NCI-H1092 (cell line): Measurements from ENCODE around the gene CTNNA2.

Experiments used
- DNase-seq: peaks from one replicate; lab custom pipeline; 2025; lab: John Stamatoyannopoulos, UW

Gene CTNNA2

DNA sequence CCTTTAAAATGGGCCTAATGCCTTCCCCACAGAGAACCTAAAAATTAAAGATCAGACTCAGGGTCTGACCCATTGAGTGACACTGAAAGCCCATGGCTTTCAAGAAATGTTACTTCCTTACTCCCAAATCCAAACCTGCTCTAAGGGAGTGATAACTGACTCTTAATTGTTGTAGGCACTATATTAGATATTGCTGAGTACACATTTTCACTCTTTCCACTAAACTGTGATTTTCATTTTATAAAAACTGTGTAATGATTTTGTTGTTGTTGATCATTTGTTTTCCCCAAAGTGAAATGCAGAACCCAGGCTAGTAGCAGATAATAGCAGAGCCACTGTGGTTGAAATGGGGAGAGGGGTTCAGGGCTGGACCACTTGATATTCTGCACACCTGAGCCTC, 704.6 kb downstream of the CTNNA2 start:
- no peak for DNase-seq

DNA sequence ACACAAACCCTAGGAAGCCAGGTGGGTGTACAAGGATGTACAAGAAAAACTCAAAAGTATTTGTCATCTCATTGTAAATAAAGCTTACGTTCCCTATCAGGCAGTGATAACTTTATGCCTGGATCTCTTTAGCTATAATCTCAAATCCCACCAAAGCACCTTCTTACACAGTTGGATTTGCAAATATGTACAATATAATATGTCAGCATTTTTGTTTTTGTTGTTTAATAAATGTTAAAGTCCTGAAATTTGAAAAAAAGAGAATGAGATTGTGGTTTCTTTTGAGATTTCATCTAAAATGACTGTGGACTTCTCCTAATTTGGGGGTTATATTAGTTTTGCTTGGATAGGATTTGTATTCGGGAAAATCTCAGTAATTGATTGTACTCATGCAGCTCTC, 709.8 kb downstream of the CTNNA2 start:
- no peak for DNase-seq

DNA sequence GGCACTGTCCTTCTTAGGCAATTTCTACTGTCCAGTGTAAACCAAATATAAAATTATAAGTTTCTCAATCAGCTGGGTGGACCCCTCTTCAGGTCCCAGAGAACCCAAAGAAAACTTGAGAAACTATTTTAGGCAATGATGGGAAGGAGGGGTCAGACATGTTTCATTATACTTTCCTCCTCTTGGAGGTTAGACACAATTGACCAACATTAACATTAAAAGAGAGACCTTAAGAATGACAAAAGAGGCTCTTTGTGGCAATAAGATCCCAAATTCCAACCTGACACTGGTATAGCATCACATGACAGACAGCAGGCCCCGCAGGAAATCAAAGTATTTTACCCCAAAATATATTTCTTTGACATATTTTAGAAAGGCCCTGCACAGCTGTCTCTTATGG, 718.6 kb downstream of the CTNNA2 start:
- DNase-seq, result no peak

DNA sequence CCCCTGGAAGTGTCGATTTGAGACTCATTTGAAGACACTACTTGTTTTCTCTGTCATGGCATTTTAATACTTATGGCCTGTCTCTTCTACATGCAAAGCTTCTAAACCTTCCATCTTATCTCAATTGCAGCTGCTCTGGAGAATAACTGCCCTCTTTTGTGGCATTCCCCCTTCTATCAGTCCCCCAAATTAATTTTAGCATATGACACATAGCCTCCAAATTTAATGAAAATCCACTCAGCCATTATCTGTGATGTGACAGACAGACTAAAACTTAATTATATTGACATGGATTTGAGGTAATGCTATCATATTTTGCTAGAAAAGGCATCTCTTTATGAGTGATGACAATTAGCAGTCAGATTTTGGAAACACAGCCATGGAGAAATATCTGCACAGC, 720.5 kb downstream of the CTNNA2 start:
- no peak for DNase-seq

DNA sequence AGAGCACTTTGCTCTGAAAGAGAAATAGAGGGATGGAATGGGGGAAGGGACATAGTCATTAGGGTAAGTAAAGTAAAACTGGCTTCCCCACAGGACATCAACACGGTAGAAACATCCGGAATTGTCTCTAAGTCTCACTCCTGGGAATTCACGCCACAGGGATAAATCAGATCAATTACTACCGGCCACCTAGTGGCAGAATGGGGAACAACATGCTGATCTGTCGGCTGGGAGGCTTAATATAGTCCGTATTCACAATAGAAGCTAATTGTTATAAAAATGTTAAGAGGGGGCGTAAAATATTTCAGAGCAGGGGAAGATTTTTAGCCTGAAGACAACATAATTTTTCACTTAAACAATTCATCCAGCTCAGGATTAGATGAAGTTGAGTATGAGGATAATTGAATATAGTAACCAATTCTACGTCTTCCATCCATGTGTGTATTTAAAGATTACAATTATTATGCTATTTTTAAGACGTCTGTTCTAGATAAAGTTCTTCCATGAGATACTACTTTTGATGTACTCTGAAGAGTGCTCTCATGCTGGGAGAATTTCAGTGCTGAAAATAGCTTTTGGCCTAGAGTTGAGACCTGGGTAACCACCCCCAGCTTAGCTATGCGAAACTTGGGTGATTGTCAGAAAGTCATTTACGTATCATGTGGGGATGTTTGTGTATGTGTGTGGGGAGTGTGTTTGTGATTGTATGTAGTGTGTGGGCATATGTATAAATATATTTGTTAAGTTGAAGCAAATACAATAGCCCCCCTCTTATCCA, 726.0 kb downstream of the CTNNA2 start:
- DNase-seq, result no peak

DNA sequence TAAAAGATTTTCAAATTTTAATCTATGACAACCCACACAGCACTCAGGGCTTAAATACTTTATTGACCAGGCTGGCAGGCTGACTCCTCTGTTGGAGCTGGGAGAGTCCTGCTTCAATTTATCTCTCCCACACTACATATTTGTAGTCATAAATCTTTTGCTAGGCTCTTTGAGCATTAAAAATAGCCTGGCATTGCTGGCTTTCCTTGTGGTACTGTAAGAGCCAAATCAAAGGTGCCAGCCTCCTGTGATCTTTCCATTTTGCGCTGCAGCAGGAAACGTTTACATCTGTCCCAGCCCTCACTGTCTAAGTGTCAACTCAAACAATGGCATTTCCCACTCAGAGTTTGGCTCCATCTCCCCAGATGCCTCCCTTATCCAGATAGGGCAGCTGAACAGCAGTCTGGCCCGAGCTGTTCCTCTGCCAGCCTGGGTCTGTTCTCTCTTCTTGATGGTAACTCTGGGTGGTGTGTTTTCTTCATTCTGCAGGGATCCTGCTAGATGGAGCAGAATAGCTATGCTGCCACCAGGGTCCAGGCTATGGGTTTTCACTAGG, 729.6 kb downstream of the CTNNA2 start:
- DNase-seq, result no peak

DNA sequence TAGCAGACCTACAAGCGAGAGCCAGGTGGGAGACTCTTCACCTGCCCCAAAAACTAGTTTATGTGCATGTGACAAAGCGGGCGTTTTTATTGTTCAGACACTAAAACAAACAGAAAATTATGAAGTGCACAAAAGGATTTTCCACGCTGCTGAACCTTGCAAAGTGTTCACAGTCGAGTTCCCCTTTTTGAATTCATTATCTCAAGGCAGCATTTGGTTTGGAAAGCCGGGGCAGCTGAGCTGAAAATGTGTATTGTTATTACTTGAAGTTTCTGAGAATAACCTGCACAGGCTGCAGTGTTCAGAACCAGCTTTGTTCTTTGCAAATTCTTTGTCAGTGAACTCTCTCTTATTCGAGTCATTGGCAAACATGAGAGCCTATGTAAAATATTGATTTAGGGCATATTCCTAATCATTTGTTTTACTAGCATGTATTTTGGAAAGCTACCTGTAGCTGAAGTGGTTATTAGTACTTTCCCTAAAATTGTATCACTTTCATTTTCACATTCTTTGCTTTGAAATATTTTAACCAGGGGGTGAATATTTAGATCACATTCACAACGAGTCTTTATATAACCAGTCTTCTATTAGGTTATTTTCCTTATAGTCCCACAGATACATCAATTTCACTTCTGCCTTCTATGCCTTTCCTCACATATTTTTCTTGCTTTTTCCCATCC, 732.2 kb downstream of the CTNNA2 start:
- DNase-seq, result no peak

DNA sequence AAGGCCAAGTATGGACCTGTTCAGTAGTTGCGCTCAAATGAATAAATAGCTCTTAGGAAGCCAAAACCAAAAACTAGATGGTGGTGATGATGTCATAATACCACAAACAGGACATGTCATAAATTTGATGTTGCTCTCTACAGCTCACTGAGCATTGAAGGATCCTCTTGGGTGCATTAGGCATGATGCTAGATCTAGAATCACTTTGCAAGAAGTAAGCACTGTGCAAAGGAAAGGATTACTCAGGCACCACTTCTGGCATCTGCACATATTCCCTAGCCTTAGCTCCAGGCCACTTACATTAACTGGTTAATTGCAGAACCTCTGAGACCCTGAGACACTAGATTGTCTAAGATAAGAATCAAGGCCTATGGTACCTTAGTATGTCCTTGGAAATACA, 733.7 kb downstream of the CTNNA2 start:
- no peak for DNase-seq

DNA sequence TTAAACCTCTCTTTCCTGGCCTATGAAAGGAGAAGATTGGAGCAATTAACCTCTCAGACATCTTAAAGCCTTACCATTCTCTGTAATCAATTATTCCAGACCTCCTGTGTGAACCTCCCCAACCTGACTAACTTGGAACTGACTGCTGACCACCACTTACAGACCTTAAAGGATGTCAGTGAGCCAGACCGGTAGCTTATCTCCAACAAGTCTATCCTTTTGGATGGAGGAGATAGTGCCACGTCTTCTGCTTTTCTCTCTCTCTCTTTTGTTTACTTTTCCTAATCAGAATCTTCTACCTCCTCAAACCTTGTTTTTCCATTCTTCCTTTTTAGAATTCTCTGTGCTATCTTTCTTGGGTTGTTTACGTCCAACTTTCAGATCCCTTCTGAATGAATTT, 734.5 kb downstream of the CTNNA2 start:
- DNase-seq, result no peak

DNA sequence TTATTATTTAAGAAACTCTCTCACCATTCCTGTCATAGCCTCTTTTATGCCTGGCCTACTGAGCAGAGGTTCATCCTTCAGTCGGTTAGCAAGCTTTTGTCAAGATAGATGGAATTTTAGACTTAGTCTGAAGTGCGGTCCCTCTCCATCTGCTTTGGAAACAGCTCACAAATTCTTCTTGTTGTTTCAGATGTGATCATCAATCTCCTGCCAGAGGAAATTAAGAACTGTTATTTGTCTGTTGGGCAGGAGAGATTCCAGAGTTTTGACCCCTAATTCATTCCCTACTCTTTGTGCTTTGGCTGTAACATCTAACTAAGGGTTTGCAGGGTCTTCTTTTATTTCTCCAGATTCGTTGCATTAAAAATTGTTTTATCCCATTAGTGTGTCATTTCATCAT, 735.3 kb downstream of the CTNNA2 start:
- no peak for DNase-seq

DNA sequence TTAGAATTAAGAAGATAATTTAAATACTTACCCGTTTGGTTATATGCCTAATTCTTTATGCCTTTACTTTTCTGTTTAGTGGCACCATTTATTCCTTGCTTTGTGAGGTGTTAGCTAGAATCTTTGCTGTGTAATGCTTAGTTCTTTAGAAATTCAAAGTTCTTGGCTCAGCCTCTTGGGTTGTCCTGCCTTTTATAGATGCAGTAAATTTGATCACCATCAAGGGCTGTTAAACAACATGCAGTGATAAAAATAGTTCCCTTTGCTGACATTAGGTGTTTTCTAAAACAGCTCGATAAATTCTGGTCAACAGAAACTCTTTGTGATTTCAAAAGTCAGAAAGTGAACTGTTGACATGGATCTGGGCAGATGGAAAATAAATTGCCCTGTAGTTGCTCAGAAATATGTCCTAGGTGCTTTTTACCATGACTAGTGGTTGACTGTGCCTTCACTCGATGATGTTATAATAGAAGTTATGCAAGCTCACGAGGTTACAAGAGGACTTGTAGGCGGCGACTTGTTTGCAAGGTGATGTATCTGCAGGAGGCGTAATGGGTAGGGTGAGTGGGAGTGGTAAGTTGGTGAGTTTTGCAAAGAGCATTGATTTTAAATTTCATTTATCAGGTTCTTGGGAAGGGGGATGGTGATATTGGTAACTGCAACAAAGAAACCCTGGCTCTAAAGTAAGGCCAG, 739.6 kb downstream of the CTNNA2 start:
- no peak for DNase-seq

DNA sequence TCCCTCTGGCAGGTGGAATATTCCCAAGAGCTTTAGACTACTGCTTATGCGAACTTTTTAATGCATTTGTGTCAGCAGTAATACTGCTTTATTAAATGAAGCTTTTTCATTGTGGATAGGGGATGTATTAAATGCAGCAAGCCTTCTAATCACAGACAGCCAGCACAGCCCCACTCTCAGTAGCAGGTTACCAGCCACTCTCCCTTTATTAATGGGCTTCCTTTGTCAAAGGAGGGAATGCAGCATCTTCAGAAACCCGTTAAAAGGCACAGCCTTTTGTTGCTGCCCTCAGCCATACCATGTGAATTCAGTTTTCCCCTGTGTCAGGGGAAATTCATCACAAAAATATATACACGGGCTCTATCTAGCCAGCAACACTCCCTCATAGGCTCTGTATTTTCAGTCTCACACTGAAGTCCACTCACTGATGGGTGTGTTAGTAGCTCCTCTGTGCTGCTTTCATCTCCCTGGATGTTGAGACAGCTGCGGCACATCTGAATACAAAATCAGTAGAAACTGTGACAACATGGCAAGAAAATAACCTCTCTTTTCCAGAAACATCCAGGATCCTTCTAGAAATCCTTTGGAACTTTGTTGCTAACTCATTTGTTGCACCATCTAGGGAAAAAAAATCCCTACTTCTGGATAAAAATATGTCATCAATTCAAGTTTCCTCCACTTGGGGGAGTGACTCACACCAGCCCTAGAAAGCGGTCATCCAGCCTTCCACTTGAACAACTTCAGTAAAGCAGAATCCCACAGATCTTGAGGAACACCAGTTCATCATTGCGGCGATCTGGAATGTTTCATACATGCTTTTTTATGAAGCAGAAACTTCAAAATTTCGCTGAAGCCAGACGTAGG, 743.3 kb downstream of the CTNNA2 start:
- no peak for DNase-seq

DNA sequence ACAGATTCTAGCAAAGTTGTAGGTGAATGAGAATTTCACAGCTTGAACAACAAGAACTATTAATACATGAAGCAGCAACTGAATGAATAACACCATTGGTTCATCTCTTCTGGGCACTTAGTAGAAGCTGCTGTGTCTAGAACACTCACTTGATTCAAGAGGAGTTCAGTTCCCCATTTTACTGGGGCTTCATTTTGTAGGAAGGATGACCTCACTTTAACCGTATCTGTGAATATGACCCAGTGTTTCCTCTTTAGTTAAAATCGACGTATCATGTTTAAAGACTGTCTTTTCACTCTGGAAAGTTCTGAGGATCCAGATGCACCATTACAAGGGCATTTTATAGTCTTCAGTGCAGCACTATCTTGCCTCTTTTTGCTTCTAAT, 743.9 kb downstream of the CTNNA2 start:
- no peak for DNase-seq

DNA sequence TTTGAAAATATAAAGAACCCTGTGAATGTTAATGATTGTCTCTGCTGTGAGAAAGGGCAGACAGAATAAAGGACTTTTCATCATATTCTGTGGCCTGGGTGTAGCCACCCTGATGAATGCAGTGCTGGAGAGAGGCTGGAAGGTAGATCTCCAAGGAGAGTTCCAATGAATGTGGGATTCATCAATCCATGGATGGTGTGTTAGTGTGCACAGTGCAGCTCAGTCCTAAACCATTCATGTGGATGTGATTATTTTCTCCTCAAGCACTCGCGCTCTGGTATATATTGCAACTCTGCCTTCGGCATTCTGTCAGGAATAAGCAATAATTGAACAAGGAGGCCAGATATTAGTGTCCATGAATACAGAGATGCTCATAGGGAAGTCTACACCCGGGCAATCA, 744.6 kb downstream of the CTNNA2 start:
- DNase-seq, result no peak

DNA sequence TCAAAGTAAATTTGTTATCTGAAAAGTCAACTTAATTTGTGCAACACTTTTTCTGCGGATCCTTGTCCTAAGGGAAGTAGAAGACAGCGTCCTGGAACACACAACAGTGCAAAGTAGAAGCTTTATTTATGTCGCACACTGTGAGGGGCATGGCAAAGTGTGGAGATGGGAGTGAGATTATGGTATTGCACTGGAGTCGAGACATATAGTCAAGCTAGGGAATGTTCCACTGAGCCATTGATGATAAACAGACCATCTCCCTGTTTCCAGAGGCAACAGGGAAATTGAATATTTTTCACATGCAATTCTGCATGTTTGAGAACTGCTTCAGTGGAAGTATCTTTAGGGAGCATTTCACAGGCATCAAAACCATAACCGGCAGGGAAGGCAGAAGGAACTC, 745.5 kb downstream of the CTNNA2 start:
- DNase-seq, result no peak

DNA sequence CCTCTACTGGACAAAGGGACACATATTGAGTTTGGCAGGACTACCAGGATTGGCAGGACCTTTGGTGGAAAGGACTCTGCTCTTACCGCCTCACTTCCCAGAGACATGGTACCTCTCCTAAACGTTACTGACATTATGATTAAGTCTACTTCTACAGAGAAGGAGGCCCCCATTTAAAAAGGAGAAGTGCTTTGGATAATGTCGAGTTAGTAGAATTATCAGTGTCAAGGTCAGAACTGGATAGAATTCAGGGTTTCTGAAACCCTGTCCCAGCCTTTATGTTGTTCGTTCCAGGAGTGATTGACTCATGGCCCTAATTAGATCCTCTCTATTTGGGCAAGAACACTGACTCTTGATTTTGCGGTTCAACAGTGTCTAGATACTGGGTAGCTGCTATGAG, 745.9 kb downstream of the CTNNA2 start:
- no peak for DNase-seq

DNA sequence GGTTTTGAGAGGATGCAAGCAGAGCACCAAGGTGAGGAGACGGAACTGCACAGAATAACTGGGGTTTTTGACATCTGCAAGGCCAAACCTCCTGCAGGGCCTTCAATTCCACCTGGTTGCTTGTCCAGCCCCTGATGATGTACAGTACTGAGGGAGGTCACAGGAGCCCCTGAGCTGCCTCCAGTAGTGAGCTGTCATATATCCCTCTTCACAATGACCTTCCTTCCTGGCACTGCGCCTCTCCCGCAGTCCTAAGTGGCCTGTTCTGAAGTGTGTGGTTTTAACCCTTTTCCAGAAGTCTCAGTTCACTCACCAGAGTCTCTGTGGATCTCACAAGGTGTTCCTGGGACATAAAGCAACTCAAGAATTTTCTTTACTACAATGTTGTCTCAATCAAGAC, 746.4 kb downstream of the CTNNA2 start:
- no peak for DNase-seq

DNA sequence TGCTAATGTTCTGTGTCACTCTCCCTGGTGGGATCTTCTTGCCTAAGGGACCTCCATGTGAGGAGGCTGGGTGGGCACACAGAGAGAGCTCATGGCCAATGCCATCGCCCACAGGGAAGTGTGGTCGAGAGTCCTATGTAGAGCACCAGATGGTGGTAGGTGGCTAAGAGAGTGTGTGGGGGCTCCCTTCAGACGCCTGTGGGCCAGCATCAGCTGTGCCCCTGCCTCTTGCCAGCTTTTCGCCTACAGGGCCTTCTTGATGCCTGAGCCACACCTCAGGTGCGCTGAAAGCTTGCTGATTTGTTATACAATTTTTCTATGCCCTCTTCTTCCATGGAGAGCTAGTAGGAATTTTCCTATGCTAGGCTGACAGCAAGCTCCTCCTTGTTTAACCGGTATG, 753.4 kb downstream of the CTNNA2 start:
- DNase-seq, result no peak

DNA sequence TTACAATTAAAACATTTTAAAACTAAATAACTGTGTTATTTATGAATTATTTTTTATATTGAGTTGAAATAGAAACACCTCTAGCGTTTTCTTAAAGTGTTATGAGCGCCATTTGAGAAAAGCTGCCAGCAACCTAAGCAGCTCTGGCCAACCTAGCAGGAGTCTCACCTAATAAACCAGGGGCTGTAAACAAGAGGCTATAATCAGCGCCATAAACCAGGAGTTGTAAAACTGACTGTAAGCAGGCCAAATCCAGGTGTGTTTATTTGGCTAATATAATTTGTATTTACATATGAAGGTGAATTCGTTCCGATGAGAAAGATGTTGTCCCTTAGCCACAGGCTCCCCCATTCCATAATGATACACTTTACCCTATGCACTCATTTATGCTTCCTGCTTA, 757.0 kb downstream of the CTNNA2 start:
- DNase-seq, result no peak

DNA sequence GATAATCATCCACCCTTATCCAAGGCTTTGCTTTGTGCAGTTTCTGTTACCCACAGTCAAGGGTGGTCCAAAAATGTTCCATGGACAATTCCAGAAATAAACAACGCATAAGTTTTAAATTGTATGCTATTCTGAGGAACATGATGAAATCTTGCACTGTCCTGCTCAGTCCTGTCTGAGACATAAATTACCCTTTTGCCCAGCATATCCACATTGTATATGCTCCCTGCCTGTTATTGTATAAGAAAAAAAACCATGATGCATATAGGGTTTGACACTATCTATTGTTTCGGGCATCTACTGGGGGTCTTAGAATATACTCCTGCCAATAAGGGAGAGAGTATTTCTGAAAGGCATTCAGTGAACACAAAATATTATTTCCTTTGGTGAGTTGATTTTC, 767.7 kb downstream of the CTNNA2 start:
- DNase-seq, result no peak

DNA sequence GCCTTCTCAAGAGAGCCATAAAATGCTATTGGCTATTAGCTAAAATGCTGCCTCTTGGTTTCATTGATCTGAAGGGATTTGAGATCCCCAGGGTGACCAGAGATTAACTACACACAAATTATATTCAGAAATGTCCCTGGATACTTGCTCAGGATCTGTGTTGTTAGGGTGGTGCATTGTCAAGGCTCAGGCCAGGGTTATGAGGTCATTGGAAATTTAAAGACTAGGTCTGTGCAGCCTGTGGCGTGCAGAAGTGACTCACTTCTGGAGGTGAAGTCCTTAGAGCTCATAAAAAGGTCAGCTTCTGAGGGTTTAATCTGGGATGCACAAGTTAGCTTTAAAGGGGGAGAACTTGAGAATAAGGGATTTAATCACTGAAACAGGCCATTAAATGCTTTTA, 768.2 kb downstream of the CTNNA2 start:
- no peak for DNase-seq

DNA sequence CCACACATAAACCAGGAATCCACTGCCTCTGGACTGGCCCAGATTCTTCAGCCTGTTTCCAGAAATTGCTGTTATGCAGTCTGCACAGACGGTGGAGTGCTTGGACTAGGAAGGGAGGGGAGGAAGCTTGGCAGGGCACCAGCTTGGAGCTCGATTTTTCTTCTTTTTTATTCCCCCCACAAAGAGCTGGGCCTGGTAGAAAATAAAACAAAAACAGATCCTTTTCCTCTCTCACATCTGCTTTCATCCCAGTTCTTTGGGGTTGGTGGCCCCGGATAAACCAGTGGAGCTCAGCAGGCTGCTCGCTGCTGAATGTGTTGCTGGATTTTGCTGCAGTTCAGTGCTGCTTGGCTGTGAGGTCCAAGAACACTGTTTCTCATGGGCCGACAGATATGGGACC, 775.7 kb downstream of the CTNNA2 start:
- DNase-seq, result no peak
